GM12878 (cell line): ENCODE data around the gene UNK. TPM values are rescaled to one million over a fixed set of nuclear protein-coding genes. Genes with fewer than 3 reads are reported as not detected.

Experiments used
- ATAC-seq: fragments of 200-7000 bp; cut with Tn5 transposase; 3 replicates; pipeline ENCODE4 v1.9.1; 2020; ENCODE audit warnings: mild to moderate bottlenecking, moderate library complexity
- BruUV-seq: library from RNA; stranded (reverse); fragments of 400-500 nt; replicated peaks from 2 replicates; lab custom pipeline; 2021; lab: Mats Ljungman, UMichigan
- CTCF ChIA-PET: fragments of 300-600 bp; sonication (Branson Sonifier 250); formaldehyde crosslinking; extraction: SDS; loops from one replicate; lab custom pipeline; 2021; ENCODE audit warnings: inconsistent platforms; lab: Yijun Ruan, JAX
- POLR2A ChIA-PET: fragments of 350-600 bp; formaldehyde crosslinking; extraction: SDS; loops from one replicate; lab custom pipeline; 2021; ENCODE audit warnings: inconsistent platforms; lab: Charles Lee
- RAD21 ChIA-PET: fragments of 300-600 bp; sonication (Branson Sonifier 250); formaldehyde crosslinking; loops from one replicate; lab custom pipeline; 2023; ENCODE audit warnings: antibody characterized with exemption; ENCODE audit not compliant: unreplicated experiment; lab: Charles Lee
- SMC1A ChIA-PET: fragments of 300-600 bp; sonication (Branson Sonifier 250); formaldehyde crosslinking; loops from one replicate; lab custom pipeline; 2023; ENCODE audit not compliant: unreplicated experiment, uncharacterized antibody; lab: Charles Lee
- DNase-seq: peaks from one replicate; pipeline ENCODE4 v3.0.0-alpha.2; 2011; ENCODE audit warnings: low read depth, low spot score
- FAIRE-seq: peaks from 3 replicates; lab custom pipeline; 2011; peaks lifted over from hg19 to GRCh38; lab: Jason Lieb, UNC
- H2AFZ ChIP-seq: 2 replicates; pipeline ENCODE4 v1.6.0; 2011; ENCODE audit warnings: low read depth, low read length, control low read depth; ENCODE audit not compliant: control insufficient read depth
- H3K27ac ChIP-seq: 2 replicates; pipeline ENCODE4 v1.5.1; 2011; ENCODE audit warnings: control low read depth; ENCODE audit not compliant: control insufficient read depth, insufficient read depth
- H3K27me3 ChIP-seq, 2 experiments: replicated peaks in 1 of 2; 2 replicates each; pipeline versions ENCODE4 v1.6.0 to v1.6.1; 2011; ENCODE audit warnings: low read length in 1 of 2; ENCODE audit not compliant: control insufficient read depth in 2 of 2, insufficient read depth in 2 of 2
- H3K36me3 ChIP-seq, 2 experiments: 2 replicates each; pipeline ENCODE4 v1.5.1; 2011; ENCODE audit warnings: low read length in 1 of 2; ENCODE audit not compliant: control insufficient read depth in 2 of 2, insufficient read depth in 2 of 2
- H3K4me1 ChIP-seq: 2 replicates; pipeline ENCODE4 v1.6.1; 2011; ENCODE audit warnings: mild to moderate bottlenecking, low read length, moderate library complexity, mixed read lengths; ENCODE audit not compliant: control insufficient read depth, insufficient read depth
- H3K4me2 ChIP-seq: 2 replicates; pipeline ENCODE4 v1.6.0; 2011; ENCODE audit warnings: control low read depth; ENCODE audit not compliant: control insufficient read depth, insufficient read depth
- H3K4me3 ChIP-seq: fragments of 200-600 bp; sonication (generic); 2 replicates; pipeline ENCODE4 v1.5.1; 2016
- H3K79me2 ChIP-seq: 2 replicates; pipeline ENCODE4 v1.6.0; 2011; ENCODE audit warnings: low read length; ENCODE audit not compliant: control insufficient read depth, insufficient read depth
- H3K9ac ChIP-seq: 2 replicates; pipeline ENCODE4 v1.8.0; 2011; ENCODE audit warnings: low read length, control low read depth, mixed read lengths; ENCODE audit not compliant: control insufficient read depth, insufficient read depth
- H3K9me3 ChIP-seq: replicated peaks from 3 replicates; pipeline ENCODE4 v1.5.1; 2011; ENCODE audit warnings: mild to moderate bottlenecking, low read length; ENCODE audit not compliant: control insufficient read depth, insufficient read depth
- H4K20me1 ChIP-seq: 2 replicates; pipeline ENCODE4 v1.6.0; 2011; ENCODE audit not compliant: control insufficient read depth, insufficient read depth
- CBFB ChIP-seq: IDR thresholded peaks from 2 replicates; pipeline ENCODE4 v1.6.1; 2016; ENCODE audit warnings: antibody characterized with exemption, low read depth
- DPF2 ChIP-seq: fragments of 450-650 bp; IDR thresholded peaks from 2 replicates; pipeline ENCODE4 v1.6.1; 2017; ENCODE audit warnings: mild to moderate bottlenecking
- EED ChIP-seq: sonication (generic); IDR thresholded peaks from 2 replicates; pipeline ENCODE4 v1.6.1; 2016; ENCODE audit warnings: antibody characterized with exemption, low read depth
- EGR1 ChIP-seq, 2 experiments: IDR thresholded peaks; 1 replicate in 1 of 2; 2 replicates in 1 of 2; pipeline ENCODE4 v1.6.1; 2011 to 2012; ENCODE audit warnings: low read depth in 2 of 2, low read length in 2 of 2, borderline replicate concordance in 1 of 2, mild to moderate bottlenecking in 1 of 2, moderate library complexity in 1 of 2
- GABPA ChIP-seq: IDR thresholded peaks from 2 replicates; pipeline ENCODE4 v1.6.1; 2014; ENCODE audit warnings: antibody characterized with exemption, low read depth, mild to moderate bottlenecking, inconsistent platforms
- IKZF1 ChIP-seq: fragments of 450-650 bp; conservative IDR thresholded peaks from 2 replicates; pipeline ENCODE4 v1.6.1; 2017; ENCODE audit warnings: antibody characterized with exemption, mild to moderate bottlenecking
- KAT2A ChIP-seq: conservative IDR thresholded peaks from 2 replicates; pipeline ENCODE4 v1.6.1; 2011; ENCODE audit warnings: low read depth, low read length; ENCODE audit not compliant: control insufficient read depth
- NRF1 ChIP-seq: conservative IDR thresholded peaks from 2 replicates; pipeline ENCODE4 v1.6.1; 2011; ENCODE audit warnings: mild to moderate bottlenecking, low read depth, low read length, improper control_type of control experiment
- PAX5 ChIP-seq: IDR thresholded peaks from 2 replicates; pipeline ENCODE4 v1.6.1; 2011; ENCODE audit warnings: low read depth, low read length, borderline replicate concordance
- POU2F2 ChIP-seq: IDR thresholded peaks from 3 replicates; pipeline ENCODE4 v1.6.1; 2011; ENCODE audit warnings: low read depth, mild to moderate bottlenecking, low read length, borderline replicate concordance
- YBX1 ChIP-seq: fragments of 450-650 bp; IDR thresholded peaks from 2 replicates; pipeline ENCODE4 v1.6.1; 2016; ENCODE audit warnings: antibody characterized with exemption
- ZNF207 ChIP-seq: fragments of 450-650 bp; IDR thresholded peaks from 2 replicates; pipeline ENCODE4 v1.6.1; 2014; ENCODE audit warnings: antibody characterized with exemption, mild to moderate bottlenecking, borderline replicate concordance
- WGBS: methylation state at CpG from one replicate; pipeline ENCODE4 v1.1.6; 2016; ENCODE audit warnings: low lambda C conversion rate; ENCODE audit not compliant: insufficient replicate concordance, insufficient coverage; ENCODE audit errors: missing lambda C conversion rate; 5-methylcytosine and 5-hydroxymethylcytosine counted together
- in situ Hi-C: fragments of 300-500 bp; cut with MboI; formaldehyde crosslinking; loops from 9 replicates; pipeline ENCODE4 v1.14.3; 2018; ENCODE audit warnings: mixed read lengths
- intact Hi-C: fragments of 100-400 bp; cut with micrococcal nuclease; formaldehyde crosslinking; loops from one replicate; pipeline ENCODE4 v1.14.2; 2022; ENCODE audit not compliant: unreplicated experiment
- polyA plus RNA-seq, 11 experiments: library from polyadenylated mRNA; depleted of rRNA in 4 of 11; unstranded in 6 of 11; stranded (reverse) in 5 of 11; fragments of >200 nt; fragmentation: Nextera tagmentation in 4 of 11; fragmentation: Illumina TruSeq in 1 of 11; extraction: Ambion mirVana in 4 of 11; extraction: Trizol in 1 of 11; gene quantifications; 1 replicate in 1 of 11; 2 replicates in 10 of 11; pipeline versions ENCODE4 v1.2.1 to v1.2.3, GENCODE V29; 2011 to 2016; ENCODE audit warnings: inconsistent platforms in 2 of 11, missing spikeins in 2 of 11, low read depth in 1 of 11
- total RNA-seq, 4 experiments: library from RNA; depleted of rRNA in 3 of 4; stranded (reverse); fragments of >200 nt in 3 of 4; fragmentation: Illumina TruSeq in 1 of 4; extraction: Trizol in 1 of 4; gene quantifications; 2 replicates each; pipeline versions ENCODE4 v1.2.1 to v1.2.3, GENCODE V29; 2013 to 2021

Gene UNK
- total and polyA plus RNA-seq, 10 of the 15 experiments (the other 5 are each of a cell fraction or from before 2014, with no cell fraction given), result 8.9 to 34.5 (median 27.3) TPM

- WGBS, result 30% methylated on average over 19 of the region's 20 CpGs
- ChIA-PET CTCF (interaction anchor here (0.7 to 4.3 kb wide), 3 partner anchors 9 to 101 kb away, joined by 3 to 75 read pairs (median 3); partner anchors contain the start of gene GALK1), POLR2A (no interaction called here), RAD21 (no interaction called here), SMC1A (no interaction called here)
- H3K27ac ChIP-seq, result no peak overlapping the region
- no peaks in the 10 kb centered on the region for H4K20me1 ChIP-seq
- H3K27me3 ChIP-seq, result no peaks in the 10 kb centered on the region
- no peak overlapping the region for H3K9ac ChIP-seq
- intact Hi-C loops, result no loop called here
- no peak for DNase-seq
- TF ChIP-seq PAX5 (no peak), GABPA (no peak), IKZF1 (no peak), CBFB (no peak), POU2F2 (no peak), YBX1 (no peak), EED (no peak), DPF2 (no peak), ZNF207 (no peak), EGR1 (IDR thresholded peaks at IDR 0.05; ENCODE audit: borderline replicate concordance in 1 of 2, low read depth in 2 of 2, low read length in 2 of 2) (no peak), KAT2A (no peak), NRF1 (no peak)
- peaks cover 10% of the 10 kb centered on the region for H3K4me1 ChIP-seq
- H3K4me3 ChIP-seq, result no peak overlapping the region
- no peaks in the 10 kb centered on the region for H3K79me2 ChIP-seq
- no TSS peak for BruUV-seq
- ATAC-seq, result no peak
- no peak overlapping the region for H3K4me2 ChIP-seq
- H3K9me3 ChIP-seq, result no peaks in the 10 kb centered on the region
- H3K36me3 ChIP-seq, result no peaks in the 10 kb centered on the region
- no peak for FAIRE-seq
- in situ Hi-C loops, result no loop called here
- H2AFZ ChIP-seq, result no peak overlapping the region
Observed at GRCh38 chr17:75755205-75755901, 29.3 kb upstream of the UNK start.
